Stimulated activated CD4-positive, alpha-beta T cell treated with anti-CD3 and anti-CD28 coated beads, Interleukin-2, amount 100 ng/mL, for 4 hours (primary cell): ENCODE data around the gene OSBP2.

Experiments
- DNase-seq: peaks from one replicate; pipeline ENCODE4 v3.0.0-alpha.2; 2020; ENCODE audit warnings: low read depth

The OSBP2 gene

GRCh38 chr22:30843245-30843644 is 148.6 kb downstream of the OSBP2 start:
- no peak for DNase-seq

GRCh38 chr22:30847583-30847982 is 152.9 kb downstream of the OSBP2 start:
- no peak for DNase-seq

DNA sequence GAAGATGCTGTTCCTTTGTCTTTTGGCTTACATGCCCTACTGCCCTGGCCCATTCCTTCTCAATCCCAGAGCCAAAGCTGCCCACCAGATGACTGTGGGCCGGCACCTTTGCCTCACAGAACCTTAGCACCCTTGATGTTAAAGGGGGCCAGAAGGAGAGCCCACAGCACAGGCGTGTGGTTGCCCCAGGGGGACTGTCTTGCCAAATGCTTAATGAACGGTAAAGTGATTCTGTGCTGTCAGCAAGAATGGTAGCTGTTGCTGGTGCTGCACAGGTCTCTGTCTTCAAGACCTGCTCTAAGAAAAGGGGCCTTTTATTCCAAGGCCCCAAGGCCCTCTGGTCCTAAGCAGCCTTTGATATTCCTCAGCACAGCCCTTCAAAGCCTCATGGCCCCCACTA is 160.6 kb downstream of the OSBP2 start:
- DNase-seq = no peak

GRCh38 chr22:30855677-30856518 is 161.2 kb downstream of the OSBP2 start:
- DNase-seq = no peak

- DNase-seq = no peak
Observed at GRCh38 chr22:30856741-30857502, 162.2 kb downstream of the OSBP2 start.

GRCh38 chr22:30857791-30858190 is 163.1 kb downstream of the OSBP2 start:
- DNase-seq = no peak

- DNase-seq = no peak
Observed at GRCh38 chr22:30858976-30859713, 164.5 kb downstream of the OSBP2 start.

- no peak for DNase-seq
Observed at GRCh38 chr22:30859714-30860095, 165.0 kb downstream of the OSBP2 start.

GRCh38 chr22:30860176-30861105 is 165.8 kb downstream of the OSBP2 start:
- no peak for DNase-seq

DNA sequence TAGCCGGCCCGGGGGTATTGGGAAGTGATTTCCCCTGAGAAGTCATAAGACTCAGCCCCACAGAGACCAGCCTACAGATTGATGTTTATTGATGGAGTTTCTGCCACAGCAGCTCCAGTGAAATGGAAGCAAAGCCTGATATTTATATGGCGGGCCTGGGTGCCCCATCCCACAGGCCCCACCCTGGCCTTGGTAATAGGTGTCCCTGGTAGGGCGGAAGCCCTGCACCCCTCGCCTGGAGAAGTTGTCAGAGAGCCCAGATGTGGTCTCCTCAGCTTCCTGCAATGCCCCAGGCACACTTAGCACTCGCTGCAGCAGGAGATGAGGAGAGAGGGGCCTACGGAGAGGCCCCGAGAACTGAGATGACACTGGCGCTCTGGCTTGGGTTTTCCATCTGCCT is 166.5 kb downstream of the OSBP2 start:
- no peak for DNase-seq

DNA sequence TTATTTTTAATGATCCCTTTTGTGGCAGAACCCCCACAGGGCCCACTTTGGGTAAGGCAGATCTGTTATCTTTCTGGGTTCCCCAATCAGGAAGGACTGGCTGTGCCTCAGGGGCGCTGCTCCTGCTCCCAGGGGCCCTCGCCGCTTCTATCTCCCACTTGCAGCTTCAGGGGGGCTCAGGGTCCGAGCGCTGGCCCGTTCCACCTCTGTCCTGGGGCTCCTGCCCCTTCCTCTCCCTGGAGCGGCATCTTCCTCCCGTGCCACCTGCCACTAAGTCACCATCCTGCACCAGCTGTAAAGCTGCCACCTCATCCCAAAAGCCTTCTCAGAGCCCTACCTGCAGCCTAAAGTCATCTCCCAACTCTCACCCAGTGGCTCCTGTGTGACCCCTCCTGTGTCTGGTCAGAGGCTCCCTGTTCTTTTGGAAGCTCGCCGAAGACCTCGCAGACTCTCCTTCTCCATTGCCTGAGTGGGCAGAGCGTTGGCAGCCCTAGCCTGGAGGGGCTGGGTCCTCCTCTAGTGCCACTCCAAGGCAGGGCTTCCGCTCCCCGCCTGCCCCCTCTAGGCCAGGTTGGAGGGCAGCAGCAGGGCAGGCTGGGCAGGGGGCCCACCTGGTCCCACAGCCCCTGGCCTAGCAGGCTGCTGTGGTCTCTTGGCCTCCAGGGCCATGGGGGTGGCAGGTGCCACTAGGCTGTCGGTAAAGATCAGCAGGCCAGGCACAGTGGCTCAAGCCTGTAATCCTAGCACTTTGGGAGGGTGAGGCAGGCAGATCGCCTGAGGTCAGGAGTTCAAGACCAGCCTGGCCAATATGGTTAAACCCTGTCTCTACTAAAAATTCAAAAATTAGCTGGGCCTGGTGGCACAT is 167.2 kb downstream of the OSBP2 start:
- DNase-seq = no peak

DNA sequence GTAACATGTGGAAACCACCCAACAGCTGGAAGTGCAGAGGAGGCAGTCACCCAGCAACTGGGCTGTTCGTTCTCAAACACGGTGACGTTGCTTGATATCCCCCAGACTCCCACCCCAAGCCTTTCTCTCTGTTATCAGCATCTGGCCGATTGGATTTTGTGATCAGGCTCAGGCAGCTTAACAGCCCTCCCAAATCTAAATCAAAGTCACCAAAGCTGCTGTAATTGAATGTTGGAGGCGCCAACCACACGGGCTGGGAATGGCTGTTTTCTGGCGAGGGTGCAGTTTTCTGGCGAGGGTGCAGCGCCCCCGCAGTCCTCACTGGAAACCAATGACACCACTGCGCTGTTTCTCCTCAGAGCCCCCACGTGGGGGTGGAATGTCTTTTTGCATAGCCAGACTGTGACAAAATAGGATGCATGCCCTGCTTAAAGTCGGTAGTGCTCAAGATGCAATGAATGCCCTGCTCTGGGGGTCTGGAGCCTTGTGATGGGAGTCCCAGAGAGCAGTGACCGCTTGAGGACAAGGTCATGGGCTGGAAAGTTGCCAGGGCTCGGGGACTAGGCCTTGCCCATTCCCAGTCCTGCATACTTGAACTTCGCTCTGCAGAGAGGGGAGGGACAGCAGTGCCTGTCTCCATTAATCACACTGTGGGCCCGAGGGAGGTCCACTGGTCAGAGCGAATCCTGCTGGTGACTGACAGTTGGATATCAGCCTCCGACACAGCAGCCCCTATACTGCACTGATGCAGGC is 168.6 kb downstream of the OSBP2 start:
- no peak for DNase-seq

GRCh38 chr22:30864441-30865420 is 170.1 kb downstream of the OSBP2 start:
- DNase-seq = no peak

GRCh38 chr22:30865656-30866055 is 171.0 kb downstream of the OSBP2 start:
- no peak for DNase-seq

GRCh38 chr22:30866216-30866615 is 171.5 kb downstream of the OSBP2 start:
- DNase-seq = no peak

DNA sequence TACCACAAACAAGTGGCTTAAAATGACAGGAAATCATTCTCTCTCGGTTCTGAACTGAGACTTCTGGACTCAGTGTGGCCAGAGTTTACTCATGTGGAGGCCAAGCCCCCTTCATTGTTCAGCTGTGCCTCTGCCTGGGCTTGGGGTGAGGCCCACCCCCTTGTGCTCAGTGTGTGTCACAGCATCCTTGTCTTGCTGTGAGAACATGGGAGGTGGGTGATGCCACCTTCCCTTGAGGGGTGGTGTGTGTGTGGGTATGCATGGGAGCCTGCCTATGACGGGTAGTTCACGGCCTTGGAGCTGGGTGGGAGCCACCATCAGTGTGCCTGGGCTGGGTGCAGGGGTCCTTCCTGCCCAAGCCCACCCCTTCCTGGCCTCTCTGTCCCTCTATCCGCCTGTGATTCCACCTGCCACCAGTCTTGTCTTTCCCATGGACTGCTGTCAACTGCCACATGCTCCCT is 172.2 kb downstream of the OSBP2 start:
- no peak for DNase-seq

DNA sequence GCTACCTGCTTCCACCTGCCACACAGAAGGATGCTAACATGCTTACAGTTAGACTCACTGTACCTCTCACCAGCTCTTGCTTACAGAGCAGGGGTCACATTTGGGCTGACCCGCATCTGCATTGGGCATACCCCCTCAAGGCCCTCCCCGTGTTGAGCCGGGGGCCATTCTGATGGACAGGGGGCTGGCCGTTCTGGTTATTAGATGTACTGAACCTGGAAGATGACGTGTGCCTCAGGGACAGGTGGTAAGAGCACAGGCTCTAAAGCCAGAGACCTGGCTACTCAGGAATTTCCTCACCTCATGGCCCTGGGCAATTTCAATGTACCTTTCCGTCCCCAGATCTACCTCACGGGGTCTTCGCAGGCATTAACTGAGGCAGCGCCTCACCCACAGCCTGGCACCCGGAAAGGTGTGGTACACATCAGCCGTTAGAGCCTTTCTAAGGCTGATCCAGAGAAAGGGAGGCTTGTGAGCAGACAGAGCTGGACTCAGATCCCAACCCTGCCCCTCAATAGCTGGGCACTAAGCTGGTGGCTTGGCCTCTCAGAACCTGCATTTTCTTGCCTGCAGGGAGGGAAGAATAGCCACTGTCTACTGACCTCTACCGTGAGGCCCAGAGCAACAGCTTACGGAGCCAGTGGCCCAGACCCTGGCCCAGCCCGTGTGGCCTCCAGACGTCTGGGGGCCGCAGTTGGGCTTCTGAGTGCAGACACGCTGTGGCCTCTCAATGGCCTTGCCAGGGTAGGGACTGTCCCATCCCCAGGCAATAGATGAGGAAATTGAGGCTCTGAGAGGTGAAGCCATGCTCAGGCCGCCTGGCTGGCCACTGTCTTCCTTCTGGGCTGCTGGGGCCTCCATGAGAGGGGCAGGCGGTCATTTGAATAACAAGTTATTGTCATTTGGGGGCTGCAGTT is 173.3 kb downstream of the OSBP2 start:
- DNase-seq = no peak
